HG02798 (cell line): Measurements from ENCODE around the gene PTPRN2.
"Not testable (repeated sequence)": the region's sequence is repeated elsewhere in the genome, so short reads cannot be mapped to it uniquely, and the experiment has no call there.

Source experiments
- ATAC-seq: cut with Tn5 transposase; IDR thresholded peaks from one replicate; pipeline ENCODE4 v1.9.1; 2021; ENCODE audit warnings: mild to moderate bottlenecking; ENCODE audit not compliant: unreplicated experiment, poor library complexity

PTPRN2 gene

GRCh38 chr7:158321936-158322615, 265.5 kb downstream of the PTPRN2 start:
- ATAC-seq = no peak

GRCh38 chr7:158321056-158321700, 266.4 kb downstream of the PTPRN2 start:
- ATAC-seq = no peak

- ATAC-seq = no peak
These were observed 267.3 kb downstream of the PTPRN2 start for GRCh38 chr7:158320328-158320727.

GRCh38 chr7:158318511-158318913, 269.1 kb downstream of the PTPRN2 start:
- no peak for ATAC-seq

- ATAC-seq = no peak
These were observed 270.1 kb downstream of the PTPRN2 start for GRCh38 chr7:158317238-158318205.

GRCh38 chr7:158316466-158317031, 271.1 kb downstream of the PTPRN2 start:
- no peak for ATAC-seq

- no peak for ATAC-seq
These were observed 271.7 kb downstream of the PTPRN2 start for GRCh38 chr7:158315881-158316280.

- no peak for ATAC-seq
These were observed 272.3 kb downstream of the PTPRN2 start for GRCh38 chr7:158315326-158315725.

- no peak for ATAC-seq
These were observed 273.2 kb downstream of the PTPRN2 start for GRCh38 chr7:158314394-158314793.

- ATAC-seq = no peak
These were observed 273.7 kb downstream of the PTPRN2 start for GRCh38 chr7:158313931-158314330.

GRCh38 chr7:158312789-158313188, 274.8 kb downstream of the PTPRN2 start:
- ATAC-seq = no peak

GRCh38 chr7:158311791-158312190, 275.8 kb downstream of the PTPRN2 start:
- no peak for ATAC-seq

- ATAC-seq = no peak
These were observed 276.5 kb downstream of the PTPRN2 start for GRCh38 chr7:158310924-158311666.

- ATAC-seq = no peak
These were observed 277.5 kb downstream of the PTPRN2 start for GRCh38 chr7:158309868-158310763.

- ATAC-seq = no peak
These were observed 279.6 kb downstream of the PTPRN2 start for GRCh38 chr7:158308001-158308400.

GRCh38 chr7:158304072-158304471, 283.6 kb downstream of the PTPRN2 start:
- not testable (repeated sequence) for ATAC-seq

GRCh38 chr7:158303121-158303520, 284.5 kb downstream of the PTPRN2 start:
- no peak for ATAC-seq

- ATAC-seq = no peak
These were observed 285.2 kb downstream of the PTPRN2 start for GRCh38 chr7:158302274-158303070.
